H7 (cell line): ENCODE data around the gene GEN1. TPM values are rescaled to one million over a fixed set of nuclear protein-coding genes. Genes with fewer than 3 reads are reported as not detected.

ENCODE experiments used
- DNase-seq: peaks from one replicate; pipeline ENCODE4 v3.0.0; 2012
- H3K27me3 ChIP-seq: 2 replicates; pipeline ENCODE4 v1.6.0; 2011; ENCODE audit warnings: mild to moderate bottlenecking, low read length; ENCODE audit not compliant: control insufficient read depth, insufficient read depth
- H3K36me3 ChIP-seq: replicated peaks from 2 replicates; pipeline ENCODE4 v1.5.1; 2011; ENCODE audit warnings: low read length; ENCODE audit not compliant: control insufficient read depth, insufficient read depth
- H3K4me3 ChIP-seq: 2 replicates; pipeline ENCODE4 v1.5.1; 2011; ENCODE audit warnings: low read depth, mild to moderate bottlenecking, control low read depth, low read length, moderate library complexity; ENCODE audit not compliant: insufficient read depth
- total RNA-seq: library from RNA; depleted of rRNA; stranded (reverse); fragments of >200 nt; shearing (Covaris generic); gene quantifications from 2 replicates; pipeline ENCODE4 v1.2.3, GENCODE V29; 2014

The GEN1 gene
- total RNA-seq, 1 experiment from 2014 or later = 8.3 TPM

DNA sequence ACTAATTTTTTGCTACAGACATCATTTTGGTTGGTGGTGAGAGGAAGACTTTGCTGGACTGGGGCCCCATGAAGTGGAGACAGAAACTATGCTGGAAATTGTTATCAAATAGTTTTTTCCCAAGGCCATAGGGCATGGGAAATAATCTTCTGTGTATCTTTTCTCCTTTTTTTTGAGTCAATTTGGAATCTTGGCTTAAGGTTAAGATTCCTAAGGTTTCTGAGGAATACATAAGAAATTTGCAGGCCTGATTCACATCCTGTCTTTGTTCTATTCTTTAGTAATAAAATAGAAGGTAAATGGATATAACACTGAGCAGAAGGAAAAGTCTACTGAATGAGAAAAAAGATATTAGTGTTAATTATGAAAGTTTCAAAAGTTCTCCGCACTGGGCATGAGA lies 16.9 kb upstream of the GEN1 start:
- peaks cover 20% of the 10 kb centered on the region for H3K36me3 ChIP-seq
- no peak overlapping the region for H3K4me3 ChIP-seq
- H3K27me3 ChIP-seq = no peaks in the 10 kb centered on the region
- no peak for DNase-seq

DNA sequence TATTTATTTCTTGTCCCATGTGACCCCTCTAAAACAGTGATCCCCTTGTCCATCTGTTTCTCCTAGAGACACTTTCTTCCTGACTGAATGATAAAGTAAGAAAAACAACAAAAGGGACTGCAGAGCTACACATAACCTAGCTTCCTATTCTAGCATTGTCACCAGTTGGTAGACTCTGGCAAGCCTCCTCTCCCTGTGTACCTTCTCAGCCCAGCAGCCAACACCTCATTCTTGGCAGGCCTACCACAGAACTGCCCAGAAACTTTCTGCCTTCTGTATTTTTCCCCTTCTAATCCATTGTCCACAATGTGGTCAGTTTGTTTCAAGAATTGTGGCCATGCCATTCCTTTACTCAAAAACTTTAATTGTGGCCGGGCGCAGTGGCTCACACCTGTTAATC lies 13.7 kb upstream of the GEN1 start:
- H3K4me3 ChIP-seq = no peak overlapping the region
- no peaks in the 10 kb centered on the region for H3K27me3 ChIP-seq
- H3K36me3 ChIP-seq = peaks cover 16% of the 10 kb centered on the region
- DNase-seq = no peak

DNA sequence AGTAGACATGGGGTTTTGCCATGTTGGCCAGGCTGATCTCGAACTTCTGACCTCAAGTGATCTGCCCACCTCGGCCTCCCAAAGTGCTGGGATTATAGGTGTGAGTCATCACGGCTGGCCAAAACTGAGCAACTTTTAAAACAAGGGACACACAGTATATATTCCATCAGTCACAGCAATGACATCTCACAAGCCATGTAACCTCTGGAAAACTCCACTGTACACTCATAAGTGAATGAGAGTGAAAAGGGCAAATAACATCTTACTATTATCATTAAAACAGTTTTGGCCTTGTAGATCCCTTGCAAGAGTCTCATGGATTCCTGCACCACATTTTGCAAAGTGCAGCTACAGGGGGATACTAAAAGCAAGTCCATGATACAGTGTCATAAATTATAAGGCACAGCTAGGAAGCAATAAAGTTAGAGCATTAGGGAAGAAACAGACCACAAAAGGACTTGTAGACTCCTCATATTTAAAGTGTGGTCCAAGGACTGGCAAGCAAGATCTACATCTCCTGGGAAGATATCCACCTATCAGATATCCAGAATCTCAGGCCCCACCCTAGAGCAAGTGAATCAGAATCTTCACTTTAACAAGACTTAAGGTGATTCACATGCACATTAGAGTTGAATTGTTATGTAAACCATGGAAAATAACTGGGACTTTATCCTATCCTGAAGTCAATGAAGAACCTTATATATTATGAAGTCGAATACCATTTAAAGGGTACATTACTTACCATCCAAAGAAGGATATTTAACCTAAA lies 6.1 kb upstream of the GEN1 start:
- Histone ChIP-seq H3K4me3 (no peak overlapping the region), H3K27me3 (no peaks in the 10 kb centered on the region), H3K36me3 (peaks cover 1% of the 10 kb centered on the region; the same call in 1 of the 2 replicates)
- peak; percentile 62 for DNase-seq

DNA sequence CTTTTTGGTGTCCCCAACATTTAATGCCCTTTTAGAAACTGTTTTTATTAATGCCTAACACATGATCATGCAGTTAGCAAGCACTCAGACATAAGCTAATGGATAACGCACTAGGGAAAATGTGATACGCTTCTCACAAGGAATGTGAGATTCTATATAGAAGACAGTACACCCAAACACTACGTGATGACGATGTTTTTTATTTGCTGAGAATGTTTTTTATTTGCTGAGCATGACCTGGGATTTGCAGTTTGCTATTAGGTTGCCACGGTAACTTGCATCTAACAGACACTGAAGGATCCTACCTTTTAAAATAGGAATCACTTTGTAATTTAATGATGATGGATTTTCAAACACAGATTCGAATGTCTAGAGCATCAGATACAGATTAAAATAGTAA lies 5.2 kb upstream of the GEN1 start:
- no peaks in the 10 kb centered on the region for H3K27me3 ChIP-seq

DNA sequence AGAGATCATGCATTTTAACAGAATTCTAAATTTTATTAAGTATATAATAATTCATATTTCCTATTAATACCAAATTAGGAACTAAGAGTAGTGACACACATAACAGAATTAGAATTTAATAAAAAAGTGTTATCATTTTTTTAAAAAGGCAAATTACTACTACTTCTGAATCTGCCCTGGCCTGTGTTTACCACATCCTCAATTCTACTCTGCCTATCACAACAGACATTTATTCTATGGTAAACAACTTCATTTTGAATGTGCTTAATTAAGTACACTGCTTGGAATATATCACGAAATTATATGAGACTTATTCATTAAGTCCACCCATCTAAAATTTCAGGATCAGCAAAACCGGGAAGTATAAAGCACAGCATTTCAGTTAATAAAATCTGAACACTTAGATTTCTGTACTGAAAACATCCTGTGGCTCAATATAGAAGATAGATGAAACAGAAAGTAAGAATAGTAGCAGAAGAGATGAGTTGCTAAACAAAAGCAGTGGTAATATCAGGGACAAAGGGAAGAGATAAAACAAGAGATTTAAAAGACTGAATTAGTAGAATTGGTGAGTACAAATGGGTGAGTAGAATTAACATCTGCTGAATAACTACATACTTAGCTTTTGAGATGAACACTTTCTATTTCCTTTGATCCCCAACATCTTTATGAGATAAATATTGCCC lies 4.0 kb upstream of the GEN1 start:
- Histone ChIP-seq H3K27me3 (no peaks in the 10 kb centered on the region), H3K36me3 (peaks cover under 1% of the 10 kb centered on the region; the same call in 1 of the 2 replicates), H3K4me3 (no peak overlapping the region)
- DNase-seq = no peak

More for the DNA sequence above, 5.2 kb upstream of the GEN1 start:
- H3K36me3 ChIP-seq = peaks cover 1% of the 10 kb centered on the region; the same call in 1 of the 2 replicates
- H3K4me3 ChIP-seq = no peak overlapping the region
- DNase-seq = peak; percentile 10

DNA sequence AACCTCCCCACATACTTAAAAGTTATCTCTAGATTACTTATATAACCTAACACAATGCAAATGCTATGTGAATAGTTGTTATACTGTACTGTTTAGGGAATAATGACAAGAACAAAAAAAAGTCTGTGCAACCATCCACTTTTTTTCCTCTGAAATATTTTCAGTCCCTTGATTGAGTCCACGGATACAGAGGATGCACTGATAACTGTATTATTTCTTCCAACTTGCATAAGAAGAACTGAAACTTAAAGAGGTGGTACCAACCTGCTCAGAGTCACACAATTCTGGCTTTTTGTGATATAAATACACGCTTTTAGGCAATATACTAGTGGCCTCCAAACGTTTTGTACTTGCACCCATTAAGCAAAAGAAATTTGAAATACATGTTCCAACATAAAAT lies 1.7 kb upstream of the GEN1 start:
- no peak for DNase-seq
- H3K4me3 ChIP-seq = no peak overlapping the region; the same call in 1 of the 2 replicates
- no peaks in the 10 kb centered on the region for H3K36me3 ChIP-seq
- H3K27me3 ChIP-seq = no peaks in the 10 kb centered on the region

DNA sequence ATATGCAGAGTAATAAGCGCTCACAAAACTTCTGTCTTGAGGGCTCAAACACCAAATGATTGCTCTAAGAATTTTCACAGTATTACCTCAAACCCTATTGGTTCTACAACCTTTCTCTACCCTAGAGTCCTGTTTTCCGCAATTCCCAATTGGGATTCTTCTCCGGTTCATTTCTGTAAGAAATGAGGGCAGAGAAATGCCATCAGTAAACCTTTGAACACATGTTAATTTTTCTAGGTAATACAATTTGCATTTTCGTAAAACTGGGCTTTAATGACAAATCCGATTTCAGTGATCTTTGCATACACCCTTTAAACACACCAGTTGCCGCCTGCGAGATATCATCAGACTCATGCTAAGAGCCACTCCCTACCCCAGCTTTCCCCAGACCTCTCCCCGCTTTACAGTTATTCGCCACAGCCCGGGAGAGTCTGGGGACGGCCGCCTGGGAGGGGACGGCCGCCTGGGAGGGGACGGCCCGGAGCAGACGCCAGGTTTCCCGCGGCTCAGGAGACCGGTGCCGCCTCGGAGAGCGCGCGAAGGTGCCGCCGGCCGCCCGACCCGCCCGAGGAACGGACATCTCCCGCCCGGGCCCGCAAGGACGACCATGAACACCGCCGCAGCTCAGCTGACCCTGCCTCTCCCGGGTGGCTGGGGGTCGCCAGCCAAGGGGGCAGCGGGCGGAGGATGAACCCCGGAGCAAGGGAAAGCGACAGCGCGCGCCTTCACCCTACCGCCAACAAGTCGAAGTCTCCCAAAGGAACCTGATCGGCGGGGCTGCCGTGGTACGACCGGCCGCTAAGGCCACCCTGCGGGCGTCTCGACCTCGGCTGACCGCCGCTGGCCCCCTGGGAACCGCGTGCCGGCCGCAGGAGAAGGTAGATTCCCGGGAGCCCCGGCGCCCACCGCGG lies 791 bp upstream of the GEN1 start:
- DNase-seq = no peak
- Histone ChIP-seq H3K4me3 (peak overlapping the region; percentile 97), H3K36me3 (no peaks in the 10 kb centered on the region), H3K27me3 (no peaks in the 10 kb centered on the region)

DNA sequence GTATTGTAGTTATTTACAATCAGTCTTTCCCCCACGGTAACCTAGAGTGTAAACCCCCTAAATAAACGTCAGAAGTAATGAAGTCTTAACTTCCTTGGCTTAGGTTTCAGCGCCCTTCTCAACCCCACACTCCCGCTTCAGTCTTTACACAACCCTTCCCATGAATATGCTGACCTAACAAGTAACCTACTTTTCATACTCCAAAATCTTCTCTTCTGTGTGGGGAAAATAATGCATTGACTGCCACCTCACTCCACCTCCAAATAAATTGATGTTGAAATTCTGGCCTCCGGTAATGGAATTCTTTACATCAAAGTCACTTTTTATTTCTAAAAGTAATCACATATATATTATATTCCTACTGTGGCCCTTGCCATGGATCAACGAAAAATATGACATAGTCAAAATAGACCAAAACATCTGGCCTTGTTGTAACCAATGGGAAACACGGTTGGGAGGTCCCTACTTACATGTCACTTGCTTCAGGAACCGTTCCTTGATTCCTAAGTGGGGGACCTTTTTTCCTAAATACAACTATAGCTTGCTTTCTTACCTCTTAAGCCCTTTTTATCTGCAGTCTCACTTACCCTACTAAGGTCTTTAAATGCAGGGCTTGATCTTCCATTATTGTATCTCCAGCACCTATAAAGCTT lies 961 bp downstream of the GEN1 start:
- DNase-seq = peak; percentile 10
- Histone ChIP-seq H3K4me3 (peak overlapping the region; percentile 97), H3K27me3 (no peaks in the 10 kb centered on the region), H3K36me3 (no peaks in the 10 kb centered on the region)

DNA sequence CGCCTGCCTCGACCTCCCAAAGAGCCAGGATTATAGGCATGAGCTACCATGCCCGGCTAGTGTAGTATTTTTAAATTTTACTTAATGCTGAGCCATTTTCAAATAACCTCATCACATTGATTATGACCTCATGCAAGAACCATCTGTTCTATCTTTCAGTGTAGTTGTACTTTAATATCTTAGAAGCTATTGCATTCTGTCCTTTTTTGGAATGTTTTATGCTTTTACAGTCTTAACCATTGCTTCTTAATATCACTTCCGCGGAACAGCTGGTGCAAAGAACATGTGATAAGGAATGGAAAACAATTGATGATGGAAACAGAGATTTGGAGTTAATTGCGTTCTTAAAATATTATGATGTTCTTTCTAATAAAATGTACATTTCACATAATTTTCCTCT lies 2.7 kb downstream of the GEN1 start:
- Histone ChIP-seq H3K36me3 (peaks cover 3% of the 10 kb centered on the region), H3K27me3 (no peaks in the 10 kb centered on the region), H3K4me3 (no peak overlapping the region)
- no peak for DNase-seq

DNA sequence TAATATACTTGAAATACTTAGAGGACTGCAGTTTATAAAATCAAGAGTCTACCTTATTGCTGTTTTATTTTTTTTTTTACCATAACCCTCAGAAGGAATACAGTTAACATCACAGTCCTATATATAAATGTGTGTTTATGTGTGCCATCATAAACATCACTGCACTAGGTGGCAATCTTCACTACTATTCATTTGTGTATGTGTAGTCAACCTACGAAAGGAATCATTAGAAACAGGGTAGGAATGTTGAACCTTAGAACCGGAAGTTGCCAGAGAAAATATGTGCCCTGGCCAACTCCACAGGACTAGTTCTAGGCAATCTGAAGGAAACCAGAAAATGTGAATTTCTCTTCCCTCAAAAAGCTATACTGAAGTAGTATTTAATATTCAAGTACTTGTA lies 3.4 kb downstream of the GEN1 start:
- H3K36me3 ChIP-seq = peaks cover 3% of the 10 kb centered on the region
- no peak for DNase-seq
- no peaks in the 10 kb centered on the region for H3K27me3 ChIP-seq
- no peak overlapping the region for H3K4me3 ChIP-seq

DNA sequence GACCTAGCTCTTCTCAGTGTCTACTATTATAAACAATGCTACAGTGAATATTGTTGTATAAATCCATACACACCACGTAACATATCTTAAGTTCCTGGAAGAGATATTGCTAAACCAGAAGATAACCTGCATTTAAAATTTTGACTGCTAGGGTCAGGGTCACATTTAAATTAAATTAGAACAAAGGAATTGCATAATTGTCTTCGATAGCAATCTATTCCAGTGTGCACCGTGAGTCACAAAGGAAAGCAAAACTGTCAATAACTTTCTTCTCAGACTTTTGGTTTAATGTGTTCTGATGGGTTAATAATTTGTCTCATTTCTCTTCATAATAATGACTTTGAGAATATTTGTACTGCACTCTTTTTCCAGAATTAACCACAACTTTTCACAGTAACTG lies 4.2 kb downstream of the GEN1 start:
- Histone ChIP-seq H3K27me3 (no peaks in the 10 kb centered on the region), H3K4me3 (no peak overlapping the region), H3K36me3 (peaks cover 5% of the 10 kb centered on the region)
- no peak for DNase-seq

DNA sequence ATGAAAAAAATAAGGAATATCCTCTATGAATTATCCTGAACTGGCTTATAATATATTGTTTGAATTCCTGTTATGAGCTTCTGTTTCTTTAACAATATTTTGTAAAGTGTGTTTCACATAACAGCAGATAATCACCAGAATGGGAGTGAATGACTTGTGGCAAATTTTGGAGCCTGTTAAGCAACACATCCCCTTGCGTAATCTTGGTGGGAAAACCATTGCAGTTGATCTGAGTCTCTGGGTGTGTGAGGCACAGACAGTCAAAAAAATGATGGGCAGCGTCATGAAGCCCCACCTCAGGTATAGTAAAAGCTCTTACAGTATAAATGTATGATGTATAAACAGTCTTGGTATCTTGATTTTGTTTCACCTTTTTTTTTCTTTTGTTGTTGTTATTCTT lies 5.9 kb downstream of the GEN1 start:
- Histone ChIP-seq H3K36me3 (peaks cover 5% of the 10 kb centered on the region), H3K27me3 (no peaks in the 10 kb centered on the region), H3K4me3 (no peak overlapping the region)
- DNase-seq = no peak

DNA sequence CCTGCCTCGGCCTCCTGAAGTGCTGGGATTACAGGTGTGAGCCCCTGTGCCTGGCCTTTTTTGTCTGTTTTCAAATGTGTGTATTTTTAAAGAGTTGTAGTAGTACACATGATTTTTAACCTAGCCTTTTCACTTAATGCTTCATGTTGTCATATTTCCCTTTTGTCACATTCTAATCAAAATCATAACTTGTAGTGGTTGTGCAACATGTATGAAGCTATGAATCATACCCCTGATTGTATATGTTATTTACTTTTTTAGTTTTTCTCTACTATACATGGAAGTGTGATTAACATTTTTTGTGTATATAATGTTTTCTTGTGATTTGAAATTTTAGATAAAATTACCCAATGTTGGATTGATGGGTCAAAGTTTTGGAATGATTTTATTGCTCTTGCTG lies 8.5 kb downstream of the GEN1 start:
- Histone ChIP-seq H3K36me3 (peaks cover 5% of the 10 kb centered on the region), H3K4me3 (no peak overlapping the region), H3K27me3 (no peaks in the 10 kb centered on the region)
- no peak for DNase-seq

DNA sequence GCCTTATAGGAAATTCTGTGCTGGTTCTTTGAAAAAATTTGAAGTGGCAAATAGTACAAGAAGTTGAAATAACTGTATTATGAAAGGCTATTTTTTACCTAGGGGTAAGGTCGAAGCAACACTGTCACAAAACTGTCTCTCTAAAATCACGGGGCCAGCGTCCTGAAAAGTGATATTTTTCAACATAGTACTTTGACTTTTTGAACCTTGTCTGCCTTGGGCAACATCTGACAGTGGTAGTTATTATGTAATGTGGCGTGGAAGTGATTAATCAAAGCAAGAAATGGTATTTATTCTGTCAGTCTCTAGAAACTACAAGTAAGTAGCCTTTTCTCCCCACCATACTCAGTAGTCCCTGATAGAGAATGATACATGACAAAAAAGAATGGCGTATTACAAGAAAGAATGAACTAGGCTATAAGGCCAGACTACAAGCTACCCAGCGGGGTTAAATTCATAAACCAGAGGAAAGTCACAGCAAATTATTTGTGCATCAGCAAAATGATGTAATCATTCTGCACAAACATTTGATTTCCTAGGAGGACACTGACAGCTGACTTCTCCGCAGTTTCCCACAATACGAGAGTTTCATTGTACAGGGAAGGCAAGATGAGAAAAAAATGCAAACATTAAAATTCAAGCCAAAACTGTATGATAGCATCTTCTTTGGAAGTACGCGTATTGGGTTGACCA lies 9.8 kb downstream of the GEN1 start:
- Histone ChIP-seq H3K27me3 (no peaks in the 10 kb centered on the region), H3K4me3 (no peak overlapping the region), H3K36me3 (peaks cover 5% of the 10 kb centered on the region)
- no peak for DNase-seq
